SH-SY5Y (cell line): ENCODE data around the gene VAV1.

Source experiments
- GATA2 ChIP-seq: IDR thresholded peaks from 2 replicates; pipeline ENCODE4 v1.6.1; 2011; ENCODE audit warnings: mild to moderate bottlenecking, low read depth, low read length
- GATA3 ChIP-seq: IDR thresholded peaks from 2 replicates; pipeline ENCODE4 v1.6.1; 2011; ENCODE audit warnings: low read depth, mild to moderate bottlenecking, low read length, moderate library complexity

GRCh38 chr19:6739390-6739882 is 33.1 kb upstream of the VAV1 start, which contains the start of gene TRIP10:
- TF ChIP-seq GATA3 (no peak), GATA2 (no peak)
